Panc1 (cell line): Measurements from ENCODE around the gene DQX1. TPM values are rescaled to one million over a fixed set of nuclear protein-coding genes. Genes with fewer than 3 reads are reported as not detected.

Experiments
- ATAC-seq: fragments of 200-7000 bp; cut with Tn5 transposase; 2 replicates; pipeline ENCODE4 v1.9.1; 2020; ENCODE audit warnings: mild to moderate bottlenecking, moderate library complexity
- BruUV-seq: library from RNA; stranded (reverse); fragments of 400-500 nt; replicated peaks from 2 replicates; lab custom pipeline; 2021; lab: Mats Ljungman, UMichigan
- CTCF ChIA-PET: fragments of 300-600 bp; sonication (Branson Sonifier 250); formaldehyde crosslinking; loops from one replicate; lab custom pipeline; 2022; ENCODE audit warnings: antibody characterized with exemption; lab: Charles Lee
- POLR2A ChIA-PET: fragments of 300-600 bp; sonication (Branson Sonifier 250); formaldehyde crosslinking; loops from one replicate; lab custom pipeline; 2022; ENCODE audit warnings: antibody characterized with exemption; lab: Charles Lee
- DNase-seq: peaks from one replicate; pipeline ENCODE4 v3.0.0-alpha.2; 2010; ENCODE audit warnings: low read depth, low spot score
- H3K27ac ChIP-seq: 2 replicates; pipeline ENCODE4 v1.5.1; 2011; ENCODE audit warnings: mild to moderate bottlenecking, low read length, inconsistent platforms
- H3K27me3 ChIP-seq: fragments of 200-500 bp; sonication (Bioruptor generic); 2 replicates; pipeline ENCODE4 v1.6.0; 2014; ENCODE audit warnings: low read length, inconsistent platforms; ENCODE audit not compliant: control insufficient read depth, insufficient read depth
- H3K36me3 ChIP-seq: fragments of 200-500 bp; sonication (Bioruptor generic); 2 replicates; pipeline ENCODE4 v1.5.1; 2014; ENCODE audit warnings: inconsistent platforms, mild to moderate bottlenecking, low read length, moderate library complexity; ENCODE audit not compliant: control insufficient read depth, insufficient read depth
- H3K4me1 ChIP-seq: 2 replicates; pipeline ENCODE4 v1.5.1; 2011; ENCODE audit warnings: inconsistent platforms, mild to moderate bottlenecking, low read length, moderate library complexity; ENCODE audit not compliant: control insufficient read depth, insufficient read depth
- H3K4me3 ChIP-seq, 2 experiments: 2 replicates each; pipeline ENCODE4 v1.5.1; 2011 to 2012; ENCODE audit warnings: low read depth in 2 of 2, low read length in 2 of 2, mild to moderate bottlenecking in 2 of 2, inconsistent platforms in 1 of 2, moderate library complexity in 1 of 2
- H3K9me3 ChIP-seq: fragments of 200-500 bp; sonication (Bioruptor generic); 2 replicates; pipeline ENCODE4 v1.5.1; 2014; ENCODE audit warnings: low read depth, mild to moderate bottlenecking, inconsistent platforms, low read length, moderate library complexity; ENCODE audit not compliant: control insufficient read depth, insufficient read depth
- POLR2AphosphoS5 ChIP-seq: IDR thresholded peaks from 2 replicates; pipeline ENCODE4 v1.6.1; 2012; ENCODE audit warnings: mild to moderate bottlenecking, low read depth, low read length, moderate library complexity
- SIN3A ChIP-seq: IDR thresholded peaks from 2 replicates; pipeline ENCODE4 v1.6.1; 2012; ENCODE audit warnings: low read depth, mild to moderate bottlenecking, low read length, moderate library complexity, borderline replicate concordance; ENCODE audit not compliant: insufficient read depth
- TCF7L2 ChIP-seq: IDR thresholded peaks from 2 replicates; pipeline ENCODE4 v1.6.1; 2011; ENCODE audit warnings: mild to moderate bottlenecking, low read depth, low read length, inconsistent platforms
- in situ Hi-C: cut with HindIII; loops from 2 replicates; pipeline ENCODE4 v1.10.0; 2016; ENCODE audit warnings: low sequenced_read_pairs, low pct_unique_long_range_greater_than_20kb
- intact Hi-C: fragments of 100-400 bp; cut with micrococcal nuclease; formaldehyde crosslinking; loops from one replicate; pipeline ENCODE4 v1.10.0; 2022; ENCODE audit not compliant: unreplicated experiment
- total RNA-seq: library from RNA; stranded (reverse); gene quantifications from one replicate; pipeline ENCODE4 v1.2.1, GENCODE V29; 2021; ENCODE audit not compliant: unreplicated experiment
- TF ChIP-seq, protein P1 (sequence below): fragments of 450-650 bp; IDR thresholded peaks from 2 replicates; pipeline ENCODE4 v1.5.1; 2017; ENCODE audit warnings: mild to moderate bottlenecking
- TF ChIP-seq, protein P2 (sequence below), 2 experiments: IDR thresholded peaks; 2 replicates each; pipeline ENCODE4 v1.6.1; 2011 to 2012; ENCODE audit warnings: low read depth in 2 of 2, control low read depth in 1 of 2, low read length in 1 of 2, mild to moderate bottlenecking in 1 of 2, moderate library complexity in 1 of 2; ENCODE audit not compliant: insufficient read depth in 1 of 2

Gene DQX1
- total RNA-seq, 1 experiment from 2014 or later: 0.41 TPM

DNA sequence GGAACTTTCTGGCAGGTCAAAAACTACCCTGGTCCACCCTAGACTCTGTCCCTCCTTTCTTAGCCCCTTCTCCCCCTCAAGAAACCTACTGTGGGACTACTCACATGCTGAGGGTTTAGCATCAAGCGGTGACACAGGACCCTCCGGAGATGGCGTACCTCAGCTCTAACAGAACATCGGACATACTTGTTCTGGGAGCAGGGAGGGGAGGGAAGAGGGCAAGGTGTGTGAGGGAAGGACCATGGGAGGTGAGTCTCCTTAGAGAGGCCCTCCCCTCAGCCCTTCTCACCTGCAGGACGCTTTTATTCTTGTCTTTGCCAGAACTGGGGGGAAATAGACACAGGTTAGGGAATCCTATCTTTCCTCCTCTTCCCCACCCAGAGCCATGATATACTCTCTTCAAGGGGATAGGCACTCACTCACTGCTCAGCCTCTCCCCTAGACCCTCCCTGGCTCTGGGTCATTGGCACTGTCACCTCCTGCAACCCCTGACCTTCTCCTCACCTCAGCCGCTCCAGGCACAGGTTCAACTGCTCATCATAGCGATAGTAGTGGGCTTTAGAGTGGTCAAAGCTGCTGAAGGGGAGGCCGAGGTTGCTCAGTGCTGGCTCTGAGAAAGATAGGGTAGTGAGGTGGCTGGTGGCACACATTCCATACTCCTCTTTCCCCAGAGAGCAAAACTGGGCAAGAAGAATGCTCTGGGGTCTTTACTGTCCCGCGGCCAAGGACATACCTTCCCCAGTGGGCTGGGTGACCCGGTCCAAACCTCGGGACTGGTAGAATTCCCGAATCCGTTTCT is 20.4 kb downstream of the DQX1 start:
- POLR2A ChIA-PET: no interaction called here
- intact Hi-C loops (loop anchor here (10.0 kb wide), 1 partner anchor 79 kb away; no protein-coding TSS in a partner anchor), in situ Hi-C loops (no loop called here)
- DNase-seq (no peak), ATAC-seq (no peak)
- H3K36me3 ChIP-seq: peaks cover 4% of the 10 kb centered on the region
- no TSS peak for BruUV-seq
- no peaks in the 10 kb centered on the region for H3K27me3 ChIP-seq
- CTCF ChIA-PET: no interaction called here
- H3K9me3 ChIP-seq: no peaks in the 10 kb centered on the region
- peak overlapping the region; percentile 98 for H3K27ac ChIP-seq
- TF ChIP-seq, protein P1, sequence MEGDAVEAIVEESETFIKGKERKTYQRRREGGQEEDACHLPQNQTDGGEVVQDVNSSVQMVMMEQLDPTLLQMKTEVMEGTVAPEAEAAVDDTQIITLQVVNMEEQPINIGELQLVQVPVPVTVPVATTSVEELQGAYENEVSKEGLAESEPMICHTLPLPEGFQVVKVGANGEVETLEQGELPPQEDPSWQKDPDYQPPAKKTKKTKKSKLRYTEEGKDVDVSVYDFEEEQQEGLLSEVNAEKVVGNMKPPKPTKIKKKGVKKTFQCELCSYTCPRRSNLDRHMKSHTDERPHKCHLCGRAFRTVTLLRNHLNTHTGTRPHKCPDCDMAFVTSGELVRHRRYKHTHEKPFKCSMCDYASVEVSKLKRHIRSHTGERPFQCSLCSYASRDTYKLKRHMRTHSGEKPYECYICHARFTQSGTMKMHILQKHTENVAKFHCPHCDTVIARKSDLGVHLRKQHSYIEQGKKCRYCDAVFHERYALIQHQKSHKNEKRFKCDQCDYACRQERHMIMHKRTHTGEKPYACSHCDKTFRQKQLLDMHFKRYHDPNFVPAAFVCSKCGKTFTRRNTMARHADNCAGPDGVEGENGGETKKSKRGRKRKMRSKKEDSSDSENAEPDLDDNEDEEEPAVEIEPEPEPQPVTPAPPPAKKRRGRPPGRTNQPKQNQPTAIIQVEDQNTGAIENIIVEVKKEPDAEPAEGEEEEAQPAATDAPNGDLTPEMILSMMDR: no peak
- no peak for TF ChIP-seq TCF7L2
- TF ChIP-seq, protein P2, sequence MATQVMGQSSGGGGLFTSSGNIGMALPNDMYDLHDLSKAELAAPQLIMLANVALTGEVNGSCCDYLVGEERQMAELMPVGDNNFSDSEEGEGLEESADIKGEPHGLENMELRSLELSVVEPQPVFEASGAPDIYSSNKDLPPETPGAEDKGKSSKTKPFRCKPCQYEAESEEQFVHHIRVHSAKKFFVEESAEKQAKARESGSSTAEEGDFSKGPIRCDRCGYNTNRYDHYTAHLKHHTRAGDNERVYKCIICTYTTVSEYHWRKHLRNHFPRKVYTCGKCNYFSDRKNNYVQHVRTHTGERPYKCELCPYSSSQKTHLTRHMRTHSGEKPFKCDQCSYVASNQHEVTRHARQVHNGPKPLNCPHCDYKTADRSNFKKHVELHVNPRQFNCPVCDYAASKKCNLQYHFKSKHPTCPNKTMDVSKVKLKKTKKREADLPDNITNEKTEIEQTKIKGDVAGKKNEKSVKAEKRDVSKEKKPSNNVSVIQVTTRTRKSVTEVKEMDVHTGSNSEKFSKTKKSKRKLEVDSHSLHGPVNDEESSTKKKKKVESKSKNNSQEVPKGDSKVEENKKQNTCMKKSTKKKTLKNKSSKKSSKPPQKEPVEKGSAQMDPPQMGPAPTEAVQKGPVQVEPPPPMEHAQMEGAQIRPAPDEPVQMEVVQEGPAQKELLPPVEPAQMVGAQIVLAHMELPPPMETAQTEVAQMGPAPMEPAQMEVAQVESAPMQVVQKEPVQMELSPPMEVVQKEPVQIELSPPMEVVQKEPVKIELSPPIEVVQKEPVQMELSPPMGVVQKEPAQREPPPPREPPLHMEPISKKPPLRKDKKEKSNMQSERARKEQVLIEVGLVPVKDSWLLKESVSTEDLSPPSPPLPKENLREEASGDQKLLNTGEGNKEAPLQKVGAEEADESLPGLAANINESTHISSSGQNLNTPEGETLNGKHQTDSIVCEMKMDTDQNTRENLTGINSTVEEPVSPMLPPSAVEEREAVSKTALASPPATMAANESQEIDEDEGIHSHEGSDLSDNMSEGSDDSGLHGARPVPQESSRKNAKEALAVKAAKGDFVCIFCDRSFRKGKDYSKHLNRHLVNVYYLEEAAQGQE (IDR thresholded peaks at IDR 0.05; ENCODE audit: insufficient read depth in 1 of 2, low read depth in 2 of 2, low read length in 1 of 2): no peak
- no peak for TF ChIP-seq POLR2AphosphoS5
- TF ChIP-seq SIN3A: no peak
- H3K4me3 ChIP-seq: peak overlapping the region; percentile 86 to 94
- peaks cover 41% of the 10 kb centered on the region for H3K4me1 ChIP-seq

DNA sequence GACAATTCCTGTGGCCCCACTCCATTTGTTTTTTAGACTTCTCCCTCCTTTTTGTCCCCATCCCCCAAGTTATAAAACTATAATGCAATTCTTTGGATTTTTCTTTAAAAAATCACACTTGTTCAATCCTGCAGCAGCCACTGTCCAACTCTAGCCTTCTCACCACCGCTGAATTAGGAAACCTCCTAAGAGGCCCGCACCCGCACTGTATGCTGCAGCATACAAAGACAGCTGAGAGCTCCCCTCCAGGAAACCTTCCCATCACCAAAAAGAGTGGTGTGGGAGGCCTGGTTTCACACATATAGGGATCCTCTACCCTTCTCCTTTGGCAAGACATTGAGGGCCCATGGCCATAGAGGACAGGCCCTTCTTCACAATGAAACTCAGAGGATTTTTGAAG is 21.4 kb downstream of the DQX1 start:
- no peak for ATAC-seq
- in situ Hi-C loops: no loop called here
- H3K27ac ChIP-seq: peak overlapping the region; percentile 98
- no peak for DNase-seq
- H3K36me3 ChIP-seq: peaks cover 4% of the 10 kb centered on the region
- H3K4me1 ChIP-seq: peaks cover 51% of the 10 kb centered on the region
- TF ChIP-seq, protein P2 (IDR thresholded peaks at IDR 0.05; ENCODE audit: insufficient read depth in 1 of 2, low read depth in 2 of 2, low read length in 1 of 2): no peak
- TF ChIP-seq POLR2AphosphoS5 (no peak), TCF7L2 (no peak), SIN3A (no peak)
- TF ChIP-seq, protein P1: no peak
- POLR2A ChIA-PET: interaction anchor here (1.0 kb wide), 1 partner anchor 46 kb away, joined by 3 read pairs; no protein-coding TSS in a partner anchor
- CTCF ChIA-PET: interaction anchor here (0.7 to 0.9 kb wide), 2 partner anchors 25 to 46 kb away, joined by 4 to 11 read pairs; partner anchors contain the start of genes AUP1 and HTRA2
- intact Hi-C loops: loop anchor here (10.0 kb wide), 1 partner anchor 80 kb away; no protein-coding TSS in a partner anchor
- H3K9me3 ChIP-seq: no peaks in the 10 kb centered on the region
- TSS peak; percentile 81 for BruUV-seq
- no peaks in the 10 kb centered on the region for H3K27me3 ChIP-seq
- peak overlapping the region; percentile 86 to 94 for H3K4me3 ChIP-seq
